GM13976 (cell line): ENCODE results near the gene LRRC40.
"Not testable (repeated sequence)": the region's sequence is repeated elsewhere in the genome, so short reads cannot be mapped to it uniquely, and the experiment has no call there.

ENCODE experiments used
- DNase-seq: peaks from one replicate; pipeline ENCODE4 v3.0.0; 2012; ENCODE audit warnings: low spot score
- in situ Hi-C: fragments of 300-500 bp; cut with MboI; formaldehyde crosslinking; loops from one replicate; pipeline ENCODE4 v1.12.0; 2022; ENCODE audit warnings: low sequenced_read_pairs, mixed read lengths, inconsistent platforms; ENCODE audit not compliant: unreplicated experiment
- TF ChIP-seq, protein P1 (sequence below): IDR thresholded peaks from 2 replicates; pipeline ENCODE4 v1.5.1; 2012; ENCODE audit warnings: borderline replicate concordance, mild to moderate bottlenecking; ENCODE audit not compliant: insufficient read depth; ENCODE audit errors: extremely low read depth, missing control alignments, control extremely low read depth

The LRRC40 gene

DNA sequence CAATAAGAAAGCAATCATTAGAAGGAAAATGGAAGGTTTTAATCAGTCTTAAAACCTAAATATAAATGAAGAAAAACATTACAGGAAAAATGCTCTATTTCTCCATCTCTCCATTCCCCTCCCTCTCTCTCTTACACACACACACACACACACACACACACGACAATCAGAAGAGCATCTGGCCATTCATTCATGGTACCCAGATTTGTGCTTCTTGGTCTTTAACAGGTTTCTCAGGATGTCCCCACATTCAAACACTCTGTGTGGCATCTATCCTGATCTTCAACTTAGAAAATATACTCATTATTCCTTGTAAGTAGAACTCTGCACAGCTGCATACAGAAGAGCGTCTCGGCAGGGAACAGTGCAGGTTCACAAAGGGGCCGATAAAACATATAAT is 779 bp downstream of the LRRC40 start:
- in situ Hi-C loops = no loop called here
- no peak for DNase-seq

DNA sequence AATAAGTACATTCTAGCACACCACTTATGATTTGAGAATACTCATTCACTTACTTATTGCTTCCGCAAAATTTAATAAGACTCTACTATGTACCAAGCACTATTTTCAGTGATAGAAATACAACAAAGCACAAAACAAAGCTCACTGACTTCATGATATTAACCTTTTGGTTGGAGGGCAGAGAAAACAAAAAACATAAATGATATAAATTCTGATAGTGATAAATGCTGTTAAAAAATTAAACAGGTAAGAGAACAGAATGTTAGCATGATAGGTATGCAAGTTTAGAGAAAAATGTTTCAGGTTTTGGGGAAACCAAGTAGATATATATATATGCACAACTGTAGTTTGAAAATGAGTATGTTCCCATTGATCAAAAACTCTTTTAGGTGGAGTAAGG is 1.2 kb downstream of the LRRC40 start:
- no peak for DNase-seq
- TF ChIP-seq, protein P1, sequence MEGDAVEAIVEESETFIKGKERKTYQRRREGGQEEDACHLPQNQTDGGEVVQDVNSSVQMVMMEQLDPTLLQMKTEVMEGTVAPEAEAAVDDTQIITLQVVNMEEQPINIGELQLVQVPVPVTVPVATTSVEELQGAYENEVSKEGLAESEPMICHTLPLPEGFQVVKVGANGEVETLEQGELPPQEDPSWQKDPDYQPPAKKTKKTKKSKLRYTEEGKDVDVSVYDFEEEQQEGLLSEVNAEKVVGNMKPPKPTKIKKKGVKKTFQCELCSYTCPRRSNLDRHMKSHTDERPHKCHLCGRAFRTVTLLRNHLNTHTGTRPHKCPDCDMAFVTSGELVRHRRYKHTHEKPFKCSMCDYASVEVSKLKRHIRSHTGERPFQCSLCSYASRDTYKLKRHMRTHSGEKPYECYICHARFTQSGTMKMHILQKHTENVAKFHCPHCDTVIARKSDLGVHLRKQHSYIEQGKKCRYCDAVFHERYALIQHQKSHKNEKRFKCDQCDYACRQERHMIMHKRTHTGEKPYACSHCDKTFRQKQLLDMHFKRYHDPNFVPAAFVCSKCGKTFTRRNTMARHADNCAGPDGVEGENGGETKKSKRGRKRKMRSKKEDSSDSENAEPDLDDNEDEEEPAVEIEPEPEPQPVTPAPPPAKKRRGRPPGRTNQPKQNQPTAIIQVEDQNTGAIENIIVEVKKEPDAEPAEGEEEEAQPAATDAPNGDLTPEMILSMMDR = no peak
- in situ Hi-C loops = no loop called here

More for the DNA sequence above, 779 bp downstream of the LRRC40 start:
- TF ChIP-seq, protein P1 = no peak

DNA sequence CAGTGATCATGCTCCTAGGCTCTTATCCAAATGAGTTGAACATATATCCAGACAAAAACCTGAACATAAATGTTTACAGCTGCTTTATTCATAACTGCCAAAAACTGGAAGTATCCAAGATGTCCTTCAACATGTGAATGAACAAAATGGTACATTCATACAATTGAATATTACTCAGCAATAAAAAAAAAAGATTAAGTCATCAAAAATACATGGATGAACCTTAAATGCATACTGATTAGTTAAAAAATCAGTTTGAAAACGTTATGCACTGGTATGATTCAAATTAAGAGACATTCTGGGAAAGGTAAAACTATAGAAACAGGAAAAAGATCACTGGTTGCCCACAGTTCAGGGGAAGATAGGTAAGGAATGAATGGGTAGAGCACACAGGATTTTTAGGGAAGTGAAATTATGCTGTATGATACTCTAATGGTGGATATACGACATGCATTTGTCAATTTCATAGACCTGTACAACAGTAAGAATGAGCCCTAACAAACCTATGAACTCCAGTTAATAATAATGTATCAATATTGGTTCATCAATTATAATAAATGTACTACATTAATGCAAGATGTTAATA is 3.1 kb downstream of the LRRC40 start:
- in situ Hi-C loops = no loop called here
- no peak for DNase-seq

DNA sequence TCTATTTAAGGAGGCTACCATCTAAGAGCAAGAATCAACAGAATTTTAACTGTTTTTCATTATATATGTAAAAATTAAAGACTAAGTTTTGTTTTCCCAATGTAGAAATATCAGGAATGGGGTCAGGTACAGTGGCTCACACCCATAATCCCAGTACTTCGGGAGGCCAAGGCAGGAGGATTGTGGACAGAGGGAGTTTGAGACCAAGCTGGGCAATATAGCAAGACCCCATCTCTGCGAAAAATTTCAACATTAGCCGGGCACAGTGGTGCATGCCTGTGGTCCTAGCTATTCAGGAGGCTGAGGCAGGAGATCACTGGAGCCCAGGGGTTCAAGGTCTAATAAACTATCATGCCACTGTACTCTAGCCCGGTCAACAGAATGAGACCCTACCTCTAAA is 5.3 kb downstream of the LRRC40 start:
- DNase-seq = no peak
- in situ Hi-C loops = no loop called here

More for the DNA sequence above, 3.1 kb downstream of the LRRC40 start:
- TF ChIP-seq, protein P1 = no peak

DNA sequence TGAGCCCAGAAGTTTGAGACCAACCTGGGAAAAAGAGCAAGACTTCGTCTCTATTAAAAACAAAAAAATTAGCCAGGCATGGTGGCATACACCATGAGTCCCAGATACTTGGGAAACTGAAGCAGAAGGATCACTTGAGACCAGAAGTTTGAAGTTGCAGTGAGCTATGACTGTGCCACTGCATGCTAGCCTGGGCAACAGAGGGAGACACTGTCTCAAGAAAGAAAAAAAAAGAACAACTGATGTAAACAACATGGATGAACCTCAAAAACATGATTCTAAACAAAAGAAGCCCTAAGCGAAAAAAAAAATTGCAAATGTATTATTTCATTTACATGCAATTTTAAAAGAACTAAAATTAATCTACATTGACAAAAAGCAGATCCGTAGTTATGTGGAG is 9.0 kb downstream of the LRRC40 start:
- no peak for DNase-seq
- in situ Hi-C loops = no loop called here

More for the DNA sequence above, 5.3 kb downstream of the LRRC40 start:
- TF ChIP-seq, protein P1 = no peak

DNA sequence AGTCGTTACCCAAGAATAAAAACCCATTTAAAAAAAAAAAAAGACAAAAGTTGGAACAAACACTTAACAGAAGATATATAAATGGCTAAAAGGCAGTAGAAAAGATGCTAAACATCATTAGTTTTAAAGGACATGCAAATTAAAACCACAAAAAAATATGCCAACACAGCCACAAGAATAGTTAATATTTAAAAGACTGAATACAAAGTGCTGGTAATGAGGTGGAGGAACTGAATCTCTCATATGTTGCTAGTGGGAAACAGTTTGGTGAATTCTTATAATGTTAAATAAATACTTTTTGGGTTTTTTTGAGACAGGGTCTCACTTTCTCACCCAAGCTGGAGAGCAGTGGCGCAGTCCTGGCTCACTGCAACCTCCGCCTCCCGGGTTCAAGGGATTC is 10.0 kb downstream of the LRRC40 start:
- in situ Hi-C loops = no loop called here
- DNase-seq = no peak
- TF ChIP-seq, protein P1 = no peak

More for the DNA sequence above, 9.0 kb downstream of the LRRC40 start:
- TF ChIP-seq, protein P1 = no peak

DNA sequence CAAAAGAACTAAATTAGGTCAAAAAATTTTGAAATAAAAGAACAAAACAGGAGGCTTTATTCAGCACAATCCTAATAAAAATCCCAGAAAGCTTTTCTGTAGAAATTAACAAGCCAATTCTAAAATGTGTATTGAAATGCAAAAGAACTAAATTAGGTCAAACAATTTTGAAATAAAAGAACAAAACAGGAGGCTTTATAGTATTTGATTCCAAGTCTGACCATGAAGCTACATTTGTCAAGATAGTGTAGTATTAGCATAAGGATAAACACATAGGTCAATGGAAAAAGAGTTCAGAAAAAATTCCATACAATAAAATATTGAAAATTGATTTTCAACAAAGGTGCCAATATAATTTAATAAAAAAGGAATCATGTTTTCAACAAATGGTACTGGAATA is 10.8 kb downstream of the LRRC40 start:
- TF ChIP-seq, protein P1 = no peak
- DNase-seq = no peak
- in situ Hi-C loops = no loop called here

DNA sequence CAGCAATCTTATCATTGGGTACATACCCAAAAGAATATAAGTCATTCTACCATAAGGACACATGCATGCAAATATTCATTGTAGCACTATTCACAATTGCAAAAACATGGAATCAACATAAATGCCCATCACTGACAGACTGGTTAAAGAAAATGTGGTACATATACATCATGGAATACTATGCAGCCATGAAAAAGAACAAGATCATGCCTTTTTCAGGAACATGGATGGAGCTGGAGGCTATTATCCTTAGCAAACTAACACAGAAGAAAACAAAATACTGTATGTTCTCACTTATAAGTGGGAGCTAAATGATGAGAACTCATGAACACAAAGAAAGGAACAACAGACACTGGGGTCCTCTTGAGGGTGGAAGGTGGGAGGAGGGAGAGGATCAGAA is 12.9 kb downstream of the LRRC40 start:
- in situ Hi-C loops, DNase-seq: not testable (repeated sequence)
